NCI-H146 (cell line): Measurements from ENCODE around the gene NFE2L1.
A peak's percentile ranks its signal among the peaks of the same experiment; 100 is the strongest.
"Not testable (repeated sequence)": the region's sequence is repeated elsewhere in the genome, so short reads cannot be mapped to it uniquely, and the experiment has no call there.

Source experiments
- DNase-seq: peaks from one replicate; lab custom pipeline; 2025; lab: John Stamatoyannopoulos, UW

NFE2L1 gene

GRCh38 chr17:48068491-48068961 lies 20.4 kb downstream of the NFE2L1 start:
- no peak for DNase-seq

DNA sequence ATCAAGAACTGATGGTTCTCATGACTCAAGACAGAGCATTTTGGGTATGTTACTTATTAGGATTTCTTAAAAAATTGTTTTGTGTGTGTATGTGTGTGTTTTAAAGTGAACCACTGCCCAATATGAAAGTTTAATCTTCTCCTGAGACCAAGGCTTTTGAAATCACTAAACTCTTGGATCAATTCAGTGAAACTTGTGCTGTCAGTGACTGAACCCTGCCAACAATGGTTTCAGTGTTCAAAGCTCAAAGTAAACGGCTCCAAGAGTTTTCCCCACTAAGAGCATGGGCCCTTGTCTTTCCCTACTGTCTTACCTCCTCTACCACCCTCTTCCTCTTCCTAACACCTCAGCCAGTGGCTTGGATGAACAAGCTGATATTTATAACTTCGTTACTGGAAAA lies 22.0 kb downstream of the NFE2L1 start:
- no peak for DNase-seq

DNA sequence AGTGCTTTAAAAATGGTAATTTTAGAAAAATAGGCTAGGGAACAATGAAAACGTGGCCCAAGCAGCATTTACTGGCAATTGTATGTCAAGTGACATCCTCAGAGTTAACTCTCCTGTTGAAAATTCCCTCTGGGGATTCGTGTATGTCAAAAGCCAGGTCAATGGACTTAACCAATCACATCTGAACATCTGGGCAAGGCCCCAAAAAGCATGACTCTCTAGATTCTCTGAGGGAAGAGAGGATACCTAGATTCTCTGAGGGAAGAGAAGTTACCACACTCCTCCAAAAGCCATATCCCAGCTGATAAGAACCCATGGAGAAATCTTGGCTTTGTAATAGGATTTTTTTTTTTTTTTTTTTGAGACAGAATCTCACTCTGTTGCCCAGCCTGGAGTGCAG lies 23.5 kb downstream of the NFE2L1 start:
- no peak for DNase-seq

DNA sequence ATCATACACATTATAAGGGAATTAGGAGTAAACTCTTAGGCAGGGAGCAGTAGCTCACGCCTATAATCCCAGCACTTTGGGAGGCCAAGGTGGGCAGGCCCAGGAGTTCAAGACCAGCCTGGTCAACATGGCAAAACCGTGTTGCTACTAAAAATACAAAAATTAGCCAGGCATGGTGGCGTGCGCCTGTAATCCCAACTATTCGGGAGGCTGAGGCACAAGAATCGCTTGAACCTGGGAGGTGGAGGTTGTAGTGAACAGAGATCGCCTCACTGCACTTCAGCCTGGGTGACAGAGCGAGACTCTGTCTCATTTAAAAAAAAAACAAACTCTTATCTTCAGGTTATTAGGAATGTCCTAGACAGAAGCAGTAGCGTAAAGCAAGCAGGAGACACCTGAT lies 24.7 kb downstream of the NFE2L1 start:
- DNase-seq: not testable (repeated sequence)

GRCh38 chr17:48073566-48074094 lies 25.5 kb downstream of the NFE2L1 start:
- not testable (repeated sequence) for DNase-seq

GRCh38 chr17:48074322-48075081 lies 26.3 kb downstream of the NFE2L1 start:
- DNase-seq: peak; percentile 63

- not testable (repeated sequence) for DNase-seq
These were observed 29.0 kb downstream of the NFE2L1 start for GRCh38 chr17:48077152-48077551.

DNA sequence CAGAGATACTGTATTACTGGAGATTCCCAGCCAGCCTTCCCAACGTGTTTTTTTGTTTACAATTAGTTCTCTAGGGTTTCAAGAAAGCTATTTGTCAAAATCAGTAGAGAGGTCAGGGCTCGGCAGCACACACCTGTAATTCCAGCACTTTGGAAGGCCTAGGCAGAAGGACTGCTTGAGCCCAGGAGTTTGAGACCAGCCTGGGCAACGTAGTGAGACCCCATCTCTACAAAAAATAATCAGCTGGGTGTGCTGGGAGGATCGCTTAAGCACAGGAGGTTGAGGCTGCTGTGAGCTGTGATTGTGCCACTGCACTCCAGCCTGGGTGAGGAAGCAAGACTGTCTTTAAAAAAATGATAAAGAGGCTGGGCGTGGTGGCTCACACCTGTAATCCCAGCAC lies 33.7 kb downstream of the NFE2L1 start:
- no peak for DNase-seq

- DNase-seq: no peak
These were observed 36.8 kb downstream of the NFE2L1 start for GRCh38 chr17:48084932-48085331.

- DNase-seq: no peak
These were observed 45.3 kb downstream of the NFE2L1 start for GRCh38 chr17:48093341-48094045.

DNA sequence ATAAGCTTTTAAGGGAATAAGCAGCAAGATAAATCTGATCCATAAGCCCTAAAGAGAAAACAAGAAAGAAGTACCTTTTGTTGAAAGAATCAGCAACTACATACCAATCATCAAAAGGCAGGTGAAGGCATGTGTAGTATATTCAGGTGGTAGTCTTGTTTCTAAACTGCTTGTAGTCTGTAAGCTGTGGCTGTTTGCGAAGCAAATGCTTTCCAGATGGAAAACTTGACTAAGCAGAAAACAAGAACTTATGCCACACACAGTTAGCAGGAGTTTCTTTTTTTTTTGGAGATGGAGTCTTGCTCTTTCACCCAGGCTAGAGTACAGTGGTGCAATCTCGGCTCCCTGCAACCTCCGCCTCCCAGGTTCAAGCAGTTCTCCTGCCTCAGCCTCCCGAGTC lies 47.5 kb downstream of the NFE2L1 start:
- no peak for DNase-seq

DNA sequence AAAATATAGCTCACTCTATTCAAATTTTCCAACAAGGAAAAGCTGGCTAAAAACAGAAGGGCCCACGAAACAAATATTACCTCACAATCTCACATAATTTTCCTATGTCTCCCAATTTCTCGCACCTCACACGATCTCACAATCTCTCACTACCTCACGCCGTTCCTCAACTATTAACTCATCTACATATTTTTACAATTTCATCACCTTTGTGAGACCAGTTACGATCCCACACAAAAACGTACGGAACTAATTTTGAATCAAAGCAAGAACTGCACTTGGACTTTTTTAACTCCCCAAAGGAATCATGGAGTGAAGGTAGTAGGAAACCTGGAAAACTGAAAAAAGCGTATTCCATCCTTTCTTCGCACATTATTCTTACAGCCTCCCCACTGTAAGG lies 52.0 kb downstream of the NFE2L1 start:
- DNase-seq: no peak

DNA sequence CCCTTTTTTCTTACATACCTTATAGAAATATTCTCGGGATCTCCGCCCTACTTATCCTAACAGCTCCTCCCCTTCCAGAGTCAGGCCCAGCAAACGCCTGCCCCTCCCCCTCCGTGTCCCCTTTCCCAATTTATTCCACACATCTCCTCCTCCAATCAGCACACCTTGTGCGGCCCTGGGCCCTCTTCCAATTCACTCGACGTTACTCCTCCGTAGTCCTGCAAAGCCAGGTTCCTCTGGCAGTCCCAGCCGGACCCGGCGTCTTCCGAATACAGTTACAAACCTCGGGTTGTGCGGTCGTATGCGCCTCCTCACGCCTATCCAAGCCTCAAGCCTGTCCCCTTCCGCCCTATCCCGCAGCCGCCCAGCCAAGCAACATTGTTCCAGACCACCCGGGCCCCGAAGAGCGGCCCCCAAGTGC lies 52.4 kb downstream of the NFE2L1 start:
- DNase-seq: peak; percentile 78

DNA sequence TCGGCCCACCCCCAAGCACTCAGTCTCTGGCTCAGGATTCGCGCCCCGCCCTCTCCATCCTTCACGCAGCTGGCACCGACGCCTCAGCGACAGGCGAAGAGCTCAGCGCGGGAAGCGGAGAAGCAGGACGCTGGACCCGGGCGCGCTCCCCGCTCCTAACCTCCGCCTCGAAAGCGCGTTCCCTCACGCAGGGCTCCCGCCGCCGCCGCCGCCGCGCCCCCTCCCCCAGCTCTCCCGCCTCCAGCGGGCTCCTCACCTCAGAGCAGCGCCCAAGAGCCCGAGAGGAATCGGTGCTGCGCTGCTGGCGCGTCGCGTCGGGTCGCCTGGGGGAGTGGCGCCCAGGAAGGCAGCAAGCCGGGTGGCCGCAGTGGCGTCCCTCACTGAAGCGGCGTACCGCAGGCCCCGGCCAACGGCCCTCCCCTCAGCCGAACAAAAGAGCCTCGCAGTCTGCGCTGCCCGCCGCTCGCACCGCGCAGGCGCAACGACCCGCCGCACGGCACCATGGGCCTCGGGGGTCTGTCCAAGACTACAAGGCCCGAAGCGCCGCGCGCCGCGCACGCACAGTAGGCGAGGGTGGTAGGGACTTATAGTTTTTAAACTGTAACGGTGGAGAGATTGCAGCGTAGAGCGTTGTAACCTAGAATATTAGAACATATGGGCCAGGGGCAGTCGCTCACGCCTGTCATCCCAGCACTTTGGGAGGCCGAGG lies 53.0 kb downstream of the NFE2L1 start, which contains the start of gene CBX1:
CBX1 (minus strand) TSS at position 467 of the 709 bp plus-strand sequence. CDS start 24,474 bp downstream, outside the sequence.
- peak; percentile 98 for DNase-seq

DNA sequence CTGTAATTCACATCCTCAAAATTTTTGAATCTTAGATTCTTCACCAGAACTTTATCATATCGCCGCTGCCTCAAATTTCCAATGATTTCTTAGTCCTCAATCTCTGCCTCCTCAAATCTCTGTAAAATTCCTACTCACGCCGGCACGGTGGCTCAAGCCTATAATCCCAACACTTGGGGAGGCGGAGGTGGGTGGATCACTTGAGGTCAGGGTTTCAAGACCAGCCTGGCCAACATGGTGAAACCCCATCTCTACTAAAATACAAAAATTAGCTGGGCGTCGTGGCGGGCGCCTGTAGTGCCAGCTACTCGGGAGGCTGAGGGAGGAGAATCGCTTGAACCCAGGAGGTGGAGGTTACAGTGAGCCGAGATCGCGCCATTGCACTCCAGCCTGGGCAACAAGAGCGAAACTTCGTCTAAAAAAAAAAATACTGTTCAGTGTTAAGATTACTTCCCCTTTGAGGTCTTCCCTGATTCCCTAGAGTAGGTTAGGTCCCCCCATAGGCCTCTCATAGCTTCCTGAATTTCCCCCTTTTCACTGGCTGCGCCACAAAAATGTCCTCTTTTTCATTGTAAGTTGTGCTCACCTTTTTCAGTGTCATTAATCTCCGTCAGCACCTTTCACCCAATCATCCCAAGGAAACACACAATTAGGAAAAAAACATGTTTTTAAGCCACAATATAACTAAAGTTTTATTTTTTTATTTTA lies 54.0 kb downstream of the NFE2L1 start:
- DNase-seq: no peak

DNA sequence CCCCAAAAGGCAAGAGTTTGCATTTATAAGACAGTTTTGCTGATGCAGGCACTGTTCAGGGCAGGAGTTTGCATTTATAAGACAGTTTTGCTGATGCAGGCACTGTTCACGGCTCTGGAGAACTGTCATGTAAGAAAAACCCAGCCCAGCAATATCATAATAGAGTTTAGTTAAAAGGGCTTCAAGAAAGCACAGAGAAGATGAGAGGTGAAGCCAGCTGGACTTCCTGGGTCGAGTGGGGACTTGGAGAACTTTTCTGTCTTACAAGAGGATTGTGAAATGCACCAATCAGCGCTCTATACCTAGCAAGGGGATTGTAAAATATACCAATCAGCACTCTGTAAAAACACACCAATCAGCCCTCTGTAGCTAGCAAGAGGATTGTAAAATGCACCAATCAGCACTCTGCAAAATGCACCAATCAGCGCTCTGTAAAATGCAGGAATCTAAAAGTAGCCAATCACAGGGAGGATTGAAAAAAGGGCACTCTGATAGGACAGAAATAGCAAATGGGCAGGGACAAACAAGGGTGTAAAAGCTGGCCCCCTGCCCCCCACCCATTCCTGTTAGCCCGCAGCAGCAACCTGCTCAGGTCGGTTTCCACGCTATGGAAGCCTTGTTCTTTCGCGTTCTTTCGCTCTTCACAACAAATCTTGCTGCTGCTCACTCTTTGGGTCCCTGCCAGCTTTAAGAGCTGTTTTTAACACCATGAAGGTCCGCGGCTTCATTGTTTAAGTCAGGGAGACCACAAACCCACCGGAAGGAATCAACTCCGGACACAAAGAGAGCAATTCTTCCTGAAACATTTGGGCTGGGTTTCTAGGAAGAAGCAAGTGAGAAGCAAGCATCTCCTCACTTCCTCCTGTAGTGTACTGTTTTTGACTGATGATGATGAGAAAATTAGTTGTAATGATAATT lies 54.9 kb downstream of the NFE2L1 start:
- DNase-seq: no peak

DNA sequence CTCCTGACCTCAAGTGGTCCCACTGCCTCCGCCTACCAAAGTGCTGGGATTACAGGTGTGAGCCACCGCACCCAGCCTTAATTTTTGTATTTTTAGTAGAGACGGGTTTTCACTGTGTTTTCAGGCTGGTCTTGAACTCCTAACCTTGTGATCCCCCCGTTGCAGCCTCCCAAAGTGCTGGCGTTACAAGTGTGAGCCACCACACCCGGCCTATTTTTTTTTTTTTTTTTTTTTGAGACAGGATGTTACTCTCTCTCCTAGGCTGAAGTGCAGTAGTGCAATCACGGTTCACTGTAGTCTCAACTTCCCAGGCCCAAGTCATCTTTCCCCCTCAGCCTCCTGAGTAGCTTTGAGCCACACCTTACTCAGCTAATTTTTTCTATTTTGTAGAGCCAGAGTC lies 56.3 kb downstream of the NFE2L1 start:
- DNase-seq: no peak

DNA sequence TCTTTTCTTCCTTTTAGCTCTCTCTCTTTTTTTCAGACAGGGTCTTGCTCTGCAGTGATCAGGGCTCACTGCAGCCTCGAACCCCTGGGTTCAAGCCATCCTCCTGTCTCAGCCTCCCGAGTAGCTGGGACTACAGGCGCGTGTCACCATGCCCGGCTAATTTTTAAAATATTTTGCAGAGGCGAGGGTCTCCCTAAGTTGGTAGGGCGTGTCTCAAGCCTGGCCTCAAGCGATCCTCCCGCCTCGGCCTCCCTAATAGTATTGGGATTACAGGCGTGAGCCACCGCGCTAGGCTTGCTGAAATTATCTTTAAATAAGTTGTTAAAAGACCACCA lies 58.6 kb downstream of the NFE2L1 start:
- no peak for DNase-seq

DNA sequence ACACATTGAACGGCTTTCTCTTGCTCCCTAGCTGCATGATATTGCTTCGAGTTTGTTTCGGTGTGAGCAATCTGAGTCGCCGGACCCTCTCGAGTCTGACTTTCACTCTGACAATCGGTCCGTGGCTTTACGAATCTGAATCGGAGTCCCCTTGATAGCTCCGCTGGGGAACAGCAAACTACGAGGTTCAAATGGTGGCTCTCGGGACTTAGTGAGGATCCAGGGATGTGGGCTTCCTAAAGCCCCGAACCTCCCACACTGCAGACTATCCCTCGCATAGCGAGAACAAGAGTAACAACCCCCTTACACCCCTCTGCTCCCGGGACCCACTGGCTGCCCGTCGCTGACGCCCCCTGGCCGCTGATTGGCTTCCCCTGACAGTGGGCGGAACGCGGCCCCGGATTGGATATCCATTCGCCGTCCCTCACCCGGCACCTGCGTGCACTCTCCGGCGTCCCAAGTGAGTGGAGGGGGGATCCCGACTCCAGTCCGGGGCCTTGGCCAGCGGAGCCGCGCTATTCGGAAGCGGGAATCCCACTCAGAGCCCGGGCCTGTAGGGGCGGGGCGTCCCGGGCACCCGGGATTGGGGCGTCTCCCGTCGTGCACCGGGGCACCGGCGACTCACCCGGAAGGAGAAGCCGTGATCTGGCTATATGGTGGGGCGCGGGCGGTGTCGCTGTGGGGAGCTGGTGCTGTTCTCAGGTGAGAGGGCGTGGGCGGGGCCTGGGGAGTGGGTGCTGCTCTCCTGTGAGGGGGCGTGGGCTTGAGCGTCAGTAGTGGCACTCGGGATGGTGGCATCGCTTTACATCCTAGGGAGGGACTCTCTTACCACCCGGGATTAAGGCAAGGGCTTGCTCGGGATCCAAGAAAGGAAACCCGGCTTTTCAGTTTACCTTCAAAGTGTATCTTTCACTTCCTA lies 59.2 kb downstream of the NFE2L1 start, which contains the start of gene SNX11:
SNX11 (plus strand) TSS at position 630 of the 919 bp plus-strand sequence. CDS start 4,278 bp downstream, outside the sequence.
- peak; percentile 94 for DNase-seq
